GM18520 (cell line): ENCODE measurements around the gene MYL11.

ENCODE experiments used
- ATAC-seq: cut with Tn5 transposase; IDR thresholded peaks from one replicate; pipeline ENCODE4 v1.9.1; 2021; ENCODE audit not compliant: unreplicated experiment

MYL11 gene

DNA sequence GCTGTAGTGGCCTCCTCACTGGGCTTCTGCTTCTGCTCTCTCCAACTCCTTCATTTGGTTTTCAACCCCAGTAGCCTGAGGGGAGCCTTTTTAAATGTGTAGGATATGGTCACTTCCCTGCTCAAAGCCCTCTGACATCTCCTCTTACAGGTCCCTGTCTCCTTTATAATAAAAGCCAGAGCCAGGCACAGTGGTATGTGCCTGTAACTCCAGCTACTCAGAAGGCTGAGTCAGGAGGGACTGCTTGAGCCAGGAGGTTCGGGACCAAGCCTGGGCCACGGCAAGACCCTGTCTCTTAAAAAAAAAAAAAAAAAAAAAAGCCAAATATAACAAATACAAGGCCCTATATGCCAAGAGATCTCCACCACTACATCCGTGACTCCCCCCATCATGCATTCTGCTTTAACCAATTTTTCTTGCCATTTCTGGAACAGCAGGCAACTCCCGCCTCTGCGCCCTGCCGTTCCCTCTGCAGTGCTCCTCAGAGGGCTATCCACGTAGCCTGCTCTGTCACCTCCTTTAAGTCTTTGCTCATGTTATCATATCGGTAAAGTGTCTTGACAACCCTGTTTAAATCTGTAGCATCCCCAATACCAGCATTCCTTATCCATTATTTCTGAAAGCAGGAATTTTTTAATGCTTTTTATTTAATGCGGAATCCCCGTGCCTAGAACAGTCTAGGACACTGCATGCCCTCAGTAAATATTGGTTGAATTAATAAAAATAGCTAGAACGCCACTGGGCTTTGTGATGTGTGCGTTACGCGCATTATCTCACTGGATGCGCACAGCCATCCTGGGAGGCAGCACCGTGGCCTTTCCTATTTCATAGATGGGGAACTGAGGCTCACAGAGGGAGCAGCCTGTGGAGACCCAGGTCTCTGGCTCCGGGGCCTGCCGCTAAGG, 42.3 kb downstream of the MYL11 start:
- no peak for ATAC-seq

DNA sequence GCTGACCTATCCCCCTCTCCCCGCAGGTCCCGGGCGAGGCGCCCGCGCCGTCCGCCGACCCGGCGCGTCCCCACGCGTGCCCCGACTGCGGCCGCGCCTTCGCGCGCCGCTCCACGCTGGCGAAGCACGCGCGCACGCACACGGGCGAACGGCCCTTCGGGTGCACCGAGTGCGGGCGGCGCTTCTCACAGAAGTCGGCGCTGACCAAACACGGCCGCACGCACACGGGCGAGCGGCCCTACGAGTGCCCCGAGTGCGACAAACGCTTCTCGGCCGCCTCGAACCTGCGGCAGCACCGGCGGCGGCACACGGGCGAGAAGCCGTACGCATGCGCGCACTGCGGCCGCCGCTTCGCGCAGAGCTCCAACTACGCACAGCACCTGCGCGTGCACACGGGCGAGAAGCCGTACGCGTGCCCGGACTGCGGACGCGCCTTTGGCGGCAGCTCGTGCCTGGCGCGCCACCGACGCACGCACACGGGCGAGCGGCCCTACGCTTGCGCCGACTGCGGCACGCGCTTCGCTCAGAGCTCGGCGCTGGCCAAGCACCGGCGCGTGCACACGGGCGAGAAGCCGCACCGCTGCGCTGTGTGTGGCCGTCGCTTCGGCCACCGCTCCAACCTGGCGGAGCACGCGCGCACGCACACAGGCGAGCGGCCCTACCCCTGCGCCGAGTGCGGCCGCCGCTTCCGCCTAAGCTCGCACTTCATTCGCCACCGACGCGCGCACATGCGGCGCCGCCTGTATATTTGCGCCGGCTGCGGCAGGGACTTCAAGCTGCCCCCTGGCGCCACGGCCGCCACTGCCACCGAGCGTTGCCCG, 43.1 kb downstream of the MYL11 start:
- peak; percentile 83 for ATAC-seq

DNA sequence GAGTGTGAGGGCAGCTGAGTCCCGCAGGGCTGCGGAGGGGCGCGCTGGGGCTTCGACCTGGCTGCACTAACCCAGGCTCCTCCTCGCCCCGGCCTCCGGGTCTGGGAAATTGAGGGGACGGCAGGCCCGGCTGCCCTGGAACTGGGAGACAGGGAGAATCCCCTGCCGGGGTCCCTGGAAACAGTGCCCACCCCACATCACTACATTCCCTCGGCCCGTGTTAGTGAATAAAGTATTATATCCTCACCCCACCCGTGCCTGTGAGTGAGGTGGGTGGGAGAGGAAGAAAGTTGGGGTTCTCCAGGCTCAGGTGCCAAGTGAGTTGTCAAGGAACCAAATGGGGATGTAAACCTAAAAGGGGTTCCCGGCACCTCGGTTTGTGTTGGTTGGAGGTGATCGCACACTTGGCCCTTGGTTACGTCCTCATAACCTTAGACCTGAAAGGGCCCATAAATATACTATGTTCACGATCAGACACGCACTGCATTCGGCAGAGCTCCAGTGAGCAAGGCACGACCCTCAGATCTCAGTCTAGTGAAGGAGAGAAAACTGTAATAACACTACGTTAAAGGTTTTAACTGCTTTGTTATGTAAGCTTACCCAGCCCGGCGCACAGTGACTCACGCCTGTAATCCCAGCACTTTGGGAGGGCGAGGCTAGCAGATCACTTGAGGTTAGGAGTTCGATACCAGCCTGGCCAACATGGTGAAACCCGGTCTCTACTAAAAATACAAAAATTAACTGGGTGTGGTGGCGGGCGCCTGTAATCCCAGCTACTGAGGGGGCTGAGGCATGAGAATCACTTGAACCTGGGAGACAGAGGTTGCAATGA, 44.0 kb downstream of the MYL11 start:
- ATAC-seq, result no peak

DNA sequence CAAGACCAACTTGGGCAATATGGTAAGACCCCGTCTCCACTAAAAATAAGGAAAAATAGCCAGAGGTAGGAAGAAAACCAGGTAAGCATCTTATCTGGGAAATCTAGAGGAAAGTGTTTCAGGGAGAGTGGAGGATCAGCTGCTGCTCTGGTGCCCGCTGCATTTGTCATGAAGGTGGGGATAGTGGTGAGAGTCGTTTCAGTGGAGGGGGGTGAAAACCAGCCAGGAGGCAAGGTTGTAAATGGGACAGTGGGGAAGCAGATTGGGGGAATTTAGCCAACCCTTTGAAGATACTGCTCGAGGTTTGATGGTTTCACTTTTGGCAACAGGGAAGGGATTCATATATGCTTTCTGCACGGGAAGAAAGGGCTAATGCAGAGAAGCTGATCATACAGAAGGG, 46.4 kb downstream of the MYL11 start:
- ATAC-seq, result no peak
